ENCODE data around the gene IKZF4.

- TF ChIP-seq CTCF (optimal IDR thresholded peaks at IDR 0.05 in 1 of 3, IDR thresholded peaks at IDR 0.05 in 1 of 3, conservative IDR thresholded peaks at IDR 0.05 in 1 of 3; ENCODE audit: extremely low read depth in 1 of 3, insufficient read depth in 2 of 3, low read length in 3 of 3) (no peak), EZH2 (IDR thresholded peaks at IDR 0.05; ENCODE audit: low read length) (no peak)
Observed at GRCh38 chr12:56082967-56083366, 62.1 kb downstream of the IKZF4 start.
